SK-N-MC (cell line): Measurements from ENCODE around the gene COQ8A.

Experiments
- DNase-seq: peaks from one replicate; pipeline ENCODE4 v3.0.0-alpha.2; 2011; ENCODE audit warnings: low read depth, low spot score
- H3K27ac ChIP-seq: fragments of 200-600 bp; sonication (generic); 2 replicates; pipeline ENCODE4 v1.5.1; 2016; ENCODE audit warnings: mixed run types
- H3K36me3 ChIP-seq: fragments of 200-600 bp; sonication (generic); 2 replicates; pipeline ENCODE4 v1.6.1; 2017; ENCODE audit warnings: antibody characterized with exemption, low read length, mixed read lengths; ENCODE audit not compliant: insufficient read depth
- H3K4me3 ChIP-seq: fragments of 200-600 bp; sonication (generic); 2 replicates; pipeline ENCODE4 v1.5.1; 2016
- H3K9ac ChIP-seq: fragments of 200-600 bp; sonication (generic); 2 replicates; pipeline ENCODE4 v1.8.0; 2017; ENCODE audit warnings: mixed run types, mixed read lengths; ENCODE audit not compliant: insufficient read length
- H3K9me3 ChIP-seq: fragments of 200-600 bp; sonication (generic); 2 replicates; pipeline ENCODE4 v1.6.1; 2017; ENCODE audit warnings: low read depth, mild to moderate bottlenecking, antibody characterized with exemption, low read length, moderate library complexity, mixed read lengths
- EZH2 ChIP-seq: fragments of 200-600 bp; sonication (generic); IDR thresholded peaks from one replicate; pipeline ENCODE4 v1.6.1; 2017; ENCODE audit warnings: antibody characterized with exemption
- FOXP2 ChIP-seq: optimal IDR thresholded peaks from 2 replicates; pipeline ENCODE3; 2011; ENCODE audit warnings: mild to moderate bottlenecking, moderate library complexity; ENCODE audit not compliant: insufficient read depth; ENCODE audit errors: extremely low read length, control extremely low read depth
- POLR2AphosphoS5 ChIP-seq: IDR thresholded peaks from 2 replicates; pipeline ENCODE4 v1.6.1; 2012; ENCODE audit warnings: mild to moderate bottlenecking, low read depth, low read length, borderline replicate concordance

Gene COQ8A

GRCh38 chr1:226946285-226946684 lies 6.2 kb downstream of the COQ8A start:
- TF ChIP-seq POLR2AphosphoS5 (no peak), EZH2 (no peak), FOXP2 (no peak)
- DNase-seq: no peak
- no peaks in the 10 kb centered on the region for H3K36me3 ChIP-seq
- H3K27ac ChIP-seq: no peak overlapping the region
- H3K9ac ChIP-seq: no peak overlapping the region
- no peaks in the 10 kb centered on the region for H3K9me3 ChIP-seq
- no peak overlapping the region for H3K4me3 ChIP-seq

DNA sequence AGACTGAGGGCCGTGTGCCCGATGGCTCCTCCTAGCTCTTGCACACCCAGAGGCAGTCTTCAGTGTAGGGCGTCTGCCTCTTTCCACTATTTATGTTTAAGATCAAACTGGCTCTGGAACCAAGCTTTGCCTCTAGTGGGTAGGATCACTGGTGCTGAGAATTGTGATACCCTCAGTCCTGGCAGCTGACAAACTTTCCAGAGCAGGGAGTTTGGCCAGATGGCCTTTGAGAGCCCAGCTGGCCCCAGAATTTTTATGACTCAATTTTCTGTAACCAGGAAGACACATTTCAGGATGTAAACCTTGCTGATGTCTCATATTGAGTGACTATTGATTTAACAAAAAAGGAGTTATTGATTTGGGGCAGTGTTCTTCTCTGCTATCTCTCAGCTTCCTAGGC lies 6.7 kb downstream of the COQ8A start:
- Histone ChIP-seq H3K36me3 (no peaks in the 10 kb centered on the region), H3K27ac (no peak overlapping the region), H3K9me3 (no peaks in the 10 kb centered on the region), H3K4me3 (no peak overlapping the region), H3K9ac (no peak overlapping the region)
- TF ChIP-seq POLR2AphosphoS5: no peak
- TF ChIP-seq EZH2: no peak
- no peak for TF ChIP-seq FOXP2
- DNase-seq: no peak

- H3K9me3 ChIP-seq: no peaks in the 10 kb centered on the region
- H3K9ac ChIP-seq: no peak overlapping the region
- TF ChIP-seq POLR2AphosphoS5 (no peak), EZH2 (no peak), FOXP2 (no peak)
Observed at GRCh38 chr1:226948051-226948450, 8.0 kb downstream of the COQ8A start.

GRCh38 chr1:226948480-226948879 lies 8.4 kb downstream of the COQ8A start:
- no peak for TF ChIP-seq FOXP2
- no peak for TF ChIP-seq POLR2AphosphoS5
- no peak for TF ChIP-seq EZH2
- DNase-seq: no peak
- no peaks in the 10 kb centered on the region for H3K9me3 ChIP-seq
- no peaks in the 10 kb centered on the region for H3K36me3 ChIP-seq
- no peak overlapping the region for H3K4me3 ChIP-seq
- H3K27ac ChIP-seq: no peak overlapping the region
- no peak overlapping the region for H3K9ac ChIP-seq

More at GRCh38 chr1:226948051-226948450, 8.0 kb downstream of the COQ8A start:
- H3K4me3 ChIP-seq: no peak overlapping the region
- H3K36me3 ChIP-seq: no peaks in the 10 kb centered on the region
- no peak for DNase-seq
- no peak overlapping the region for H3K27ac ChIP-seq

DNA sequence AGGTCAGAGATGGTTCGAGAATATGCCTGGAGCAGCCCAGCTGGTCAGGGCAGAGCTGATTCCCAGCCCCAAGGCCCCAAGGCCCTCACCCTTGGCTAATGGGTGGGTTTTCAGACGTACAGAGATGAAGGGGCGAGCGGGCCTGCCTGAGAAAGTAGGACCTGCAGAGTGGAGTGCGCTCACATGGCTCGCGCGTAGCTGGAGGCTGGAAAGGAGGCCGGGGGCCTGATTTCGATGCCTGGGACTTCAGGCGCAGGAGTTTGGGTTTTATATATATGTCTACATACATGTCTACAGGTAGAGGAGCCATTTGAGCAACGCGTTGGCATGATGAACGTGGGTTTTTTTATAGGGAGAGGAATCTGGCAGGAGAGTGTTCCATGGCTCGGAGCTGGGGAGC lies 8.9 kb downstream of the COQ8A start:
- H3K36me3 ChIP-seq: no peaks in the 10 kb centered on the region
- H3K9me3 ChIP-seq: no peaks in the 10 kb centered on the region
- H3K9ac ChIP-seq: no peak overlapping the region
- DNase-seq: no peak
- TF ChIP-seq EZH2: no peak
- no peak for TF ChIP-seq FOXP2
- H3K27ac ChIP-seq: no peak overlapping the region
- no peak overlapping the region for H3K4me3 ChIP-seq

GRCh38 chr1:226949401-226949800 lies 9.3 kb downstream of the COQ8A start:
- Histone ChIP-seq H3K27ac (no peak overlapping the region), H3K9ac (no peak overlapping the region), H3K9me3 (no peaks in the 10 kb centered on the region), H3K4me3 (no peak overlapping the region), H3K36me3 (no peaks in the 10 kb centered on the region)
- TF ChIP-seq EZH2: no peak
- no peak for DNase-seq

DNA sequence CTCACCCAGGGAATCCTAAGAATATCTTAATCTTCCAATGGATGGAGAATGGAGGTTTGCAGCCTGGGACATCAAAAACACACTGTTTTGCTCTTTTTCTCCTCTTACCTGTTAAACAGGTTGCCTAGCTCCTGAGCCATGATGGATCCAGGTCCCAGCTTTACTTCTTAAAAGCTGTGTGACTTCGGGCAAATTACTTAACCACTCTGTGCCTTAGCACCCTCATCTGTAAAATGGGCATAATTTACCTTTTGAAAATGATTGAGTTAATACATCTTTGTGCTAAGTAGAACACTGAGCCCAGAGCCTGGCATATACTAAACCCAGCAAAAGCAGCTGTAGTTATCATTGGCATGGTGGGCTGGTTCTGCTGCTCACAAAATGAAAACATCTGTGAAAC lies 10.2 kb downstream of the COQ8A start:
- H3K9me3 ChIP-seq: no peaks in the 10 kb centered on the region
- no peaks in the 10 kb centered on the region for H3K36me3 ChIP-seq
- no peak overlapping the region for H3K4me3 ChIP-seq
- DNase-seq: no peak
- TF ChIP-seq EZH2 (no peak), POLR2AphosphoS5 (no peak), FOXP2 (no peak)
- H3K9ac ChIP-seq: no peak overlapping the region
- no peak overlapping the region for H3K27ac ChIP-seq

DNA sequence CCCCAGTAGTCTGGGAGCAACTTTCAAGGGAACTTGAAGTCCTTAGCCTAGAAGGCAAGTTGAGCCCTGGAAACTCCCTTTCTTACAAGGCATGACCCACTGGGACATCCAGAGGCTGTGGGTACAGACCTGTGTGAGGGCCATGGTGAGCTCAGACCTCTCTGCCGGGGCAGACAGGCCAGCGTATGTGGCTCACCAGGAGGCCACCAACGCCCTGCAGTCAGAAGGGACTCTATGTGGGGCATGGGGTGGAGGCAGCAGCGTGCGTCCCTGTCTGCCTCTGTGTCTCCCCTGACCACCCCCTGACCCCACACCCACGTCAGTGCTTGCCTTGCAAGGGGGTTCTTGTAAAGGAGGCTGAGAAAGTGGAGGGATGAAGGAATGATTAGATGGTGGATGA lies 10.8 kb downstream of the COQ8A start:
- Histone ChIP-seq H3K9ac (no peak overlapping the region), H3K27ac (no peak overlapping the region), H3K36me3 (no peaks in the 10 kb centered on the region), H3K4me3 (no peak overlapping the region), H3K9me3 (no peaks in the 10 kb centered on the region)
- TF ChIP-seq POLR2AphosphoS5: no peak
- no peak for TF ChIP-seq FOXP2
- TF ChIP-seq EZH2: no peak
- no peak for DNase-seq

- H3K9me3 ChIP-seq: no peaks in the 10 kb centered on the region
- no peak for DNase-seq
- H3K9ac ChIP-seq: no peak overlapping the region
- H3K4me3 ChIP-seq: no peak overlapping the region
- TF ChIP-seq POLR2AphosphoS5 (no peak), FOXP2 (no peak), EZH2 (no peak)
- no peaks in the 10 kb centered on the region for H3K36me3 ChIP-seq
- H3K27ac ChIP-seq: no peak overlapping the region
Observed at GRCh38 chr1:226951286-226952117, 11.4 kb downstream of the COQ8A start.
